ENCODE measurements around the gene LAMP2.

The LAMP2 gene

DNA sequence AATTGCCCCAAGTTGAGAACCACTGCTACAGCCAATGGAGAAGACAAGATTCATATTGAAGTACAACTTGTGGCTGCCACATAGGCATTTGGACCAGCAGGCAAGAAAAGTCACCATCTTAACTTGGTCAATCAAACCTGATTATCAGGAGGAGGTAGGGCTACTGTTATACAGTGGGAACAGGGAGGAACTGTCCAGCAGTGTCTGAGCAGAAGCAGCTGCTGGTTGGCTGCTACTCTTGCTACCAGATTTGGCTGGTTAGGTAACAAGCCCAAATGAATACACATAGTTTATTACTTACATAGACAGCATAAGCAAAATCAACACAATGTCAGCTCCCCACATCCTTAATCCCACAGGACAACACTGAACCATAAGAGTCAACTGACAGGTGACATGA lies 67.8 kb downstream of the LAMP2 start:
- H3K36me3 ChIP-seq (ENCODE audit: control insufficient read depth in 1 of 2, insufficient read depth in 2 of 2, low read length in 2 of 2) = no peaks in the 10 kb centered on the region
- no peak overlapping the region for H4K12ac ChIP-seq (ENCODE audit: low read depth, low read length)
- no peaks in the 10 kb centered on the region for H3K9me3 ChIP-seq (ENCODE audit: insufficient read depth, low read depth, low read length)
- no peak overlapping the region for H3K4me3 ChIP-seq (ENCODE audit: low read depth, low read length)
- H2BK120ac ChIP-seq (ENCODE audit: insufficient read depth, low read length, poor library complexity) = no peak overlapping the region
- H3K23ac ChIP-seq (ENCODE audit: low read length) = no peak overlapping the region
- H2BK5ac ChIP-seq (ENCODE audit: low read depth, low read length, poor library complexity) = no peak overlapping the region
- H3K14ac ChIP-seq (ENCODE audit: low read length) = no peak overlapping the region
- H3K9ac ChIP-seq (ENCODE audit: low read length) = no peak overlapping the region
- no peak overlapping the region for H4K8ac ChIP-seq (ENCODE audit: low read depth, low read length)
- H2BK12ac ChIP-seq (ENCODE audit: low read length) = no peak overlapping the region
- H3K4me2 ChIP-seq (ENCODE audit: low read length) = no peak overlapping the region
- no peaks in the 10 kb centered on the region for H3K79me1 ChIP-seq (ENCODE audit: low read length)
- H2AFZ ChIP-seq (ENCODE audit: insufficient read depth, low read length, poor library complexity) = no peak overlapping the region
- H3K27ac ChIP-seq (ENCODE audit: low read depth, low read length) = no peak overlapping the region
- H4K91ac ChIP-seq (ENCODE audit: low read depth, low read length) = no peak overlapping the region
- no peak overlapping the region for H2AK5ac ChIP-seq (ENCODE audit: low read length)
- no peak overlapping the region for H3K4ac ChIP-seq (ENCODE audit: low read depth, low read length)
- no peaks in the 10 kb centered on the region for H3K4me1 ChIP-seq (ENCODE audit: control insufficient read depth in 1 of 2, insufficient read depth in 2 of 2, low read length in 2 of 2)
- H3K79me2 ChIP-seq (ENCODE audit: control insufficient read depth, insufficient read depth, low read length, poor library complexity) = no peaks in the 10 kb centered on the region
- H3K18ac ChIP-seq (ENCODE audit: low read length) = no peak overlapping the region
- no peak for DNase-seq
- H3K27me3 ChIP-seq (ENCODE audit: insufficient read depth, low read length) = no peaks in the 10 kb centered on the region

DNA sequence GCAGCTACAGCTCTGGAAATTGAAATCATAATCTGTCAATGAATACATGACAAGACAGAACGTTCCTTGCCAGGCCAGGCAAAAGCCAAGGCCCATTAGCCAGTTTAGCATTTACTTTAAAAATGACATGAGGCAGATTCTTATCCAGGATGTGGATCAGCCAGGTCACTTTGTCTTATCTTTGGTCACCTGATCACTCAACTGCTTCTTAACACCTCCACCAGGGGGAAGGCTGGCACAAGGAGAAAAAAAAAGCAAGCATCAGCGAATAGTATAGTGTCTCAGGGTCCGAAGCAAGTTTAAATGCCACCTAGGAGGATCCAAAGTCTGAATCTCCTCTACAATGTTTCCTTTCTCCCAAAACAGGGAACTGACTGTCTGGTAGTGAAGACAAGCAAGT lies 88.4 kb downstream of the LAMP2 start:
- Histone ChIP-seq H3K79me2 (ENCODE audit: control insufficient read depth, insufficient read depth, low read length, poor library complexity) (no peaks in the 10 kb centered on the region), H2AFZ (ENCODE audit: insufficient read depth, low read length, poor library complexity) (no peak overlapping the region), H3K4me1 (ENCODE audit: control insufficient read depth in 1 of 2, insufficient read depth in 2 of 2, low read length in 2 of 2) (peaks cover 0 to 2% of the 10 kb centered on the region in 2 experiments), H4K12ac (ENCODE audit: low read depth, low read length) (no peak overlapping the region), H3K9me3 (ENCODE audit: insufficient read depth, low read depth, low read length) (no peaks in the 10 kb centered on the region), H4K8ac (ENCODE audit: low read depth, low read length) (no peak overlapping the region), H2BK5ac (ENCODE audit: low read depth, low read length, poor library complexity) (no peak overlapping the region), H3K27ac (ENCODE audit: low read depth, low read length) (no peak overlapping the region), H3K79me1 (ENCODE audit: low read length) (no peaks in the 10 kb centered on the region), H2BK120ac (ENCODE audit: insufficient read depth, low read length, poor library complexity) (no peak overlapping the region), H3K36me3 (ENCODE audit: control insufficient read depth in 1 of 2, insufficient read depth in 2 of 2, low read length in 2 of 2) (no peaks in the 10 kb centered on the region), H3K4ac (ENCODE audit: low read depth, low read length) (no peak overlapping the region), H3K4me2 (ENCODE audit: low read length) (no peak overlapping the region), H3K14ac (ENCODE audit: low read length) (no peak overlapping the region), H4K91ac (ENCODE audit: low read depth, low read length) (no peak overlapping the region), H3K4me3 (ENCODE audit: low read depth, low read length) (no peak overlapping the region), H3K18ac (ENCODE audit: low read length) (no peak overlapping the region), H3K9ac (ENCODE audit: low read length) (no peak overlapping the region), H2AK5ac (ENCODE audit: low read length) (no peak overlapping the region), H3K23ac (ENCODE audit: low read length) (no peak overlapping the region), H2BK12ac (ENCODE audit: low read length) (no peak overlapping the region), H3K27me3 (ENCODE audit: insufficient read depth, low read length) (no peaks in the 10 kb centered on the region)
- DNase-seq = peak in 1 of 2 donors; percentile 30
- no CpG with 5 or more reads among the region's 3 CpGs for WGBS (ENCODE audit: extremely low coverage, insufficient coverage, insufficient read length)

DNA sequence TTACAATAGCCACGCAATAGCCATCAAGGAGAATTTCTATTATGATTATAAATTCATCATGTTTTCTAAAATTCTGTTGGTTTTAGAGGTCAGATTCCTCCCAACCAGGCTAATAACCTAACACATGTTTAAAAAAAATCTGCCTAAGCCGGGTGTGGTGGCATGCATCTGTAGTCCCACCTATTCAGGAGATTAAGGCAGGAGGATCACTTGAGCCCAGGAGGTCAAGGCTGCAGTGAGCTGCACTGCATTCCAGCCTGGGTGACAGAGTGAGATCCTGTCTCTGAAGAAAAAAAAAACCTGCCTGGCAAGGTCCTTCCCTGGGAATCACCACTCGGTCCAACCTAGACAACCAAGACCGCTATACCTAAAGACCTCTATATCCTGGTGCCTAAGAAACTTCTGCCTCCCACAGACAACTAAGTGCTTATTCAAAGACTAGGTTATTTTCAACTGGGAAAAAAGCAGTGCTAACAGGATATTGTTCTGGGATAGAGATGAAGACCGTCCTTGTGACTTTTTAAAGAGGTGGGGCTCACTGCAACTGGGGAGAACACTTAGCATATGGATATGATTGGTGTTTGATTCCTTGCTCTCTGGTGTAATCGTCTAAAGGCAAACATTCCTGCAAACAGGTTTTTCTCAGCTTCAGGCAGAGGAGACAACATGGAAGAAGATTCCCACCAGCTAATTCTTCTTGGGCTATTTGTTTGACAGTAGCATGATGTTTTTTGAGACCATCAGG lies 89.0 kb downstream of the LAMP2 start:
- Histone ChIP-seq H2AFZ (ENCODE audit: insufficient read depth, low read length, poor library complexity) (no peak overlapping the region), H3K27ac (ENCODE audit: low read depth, low read length) (no peak overlapping the region), H2BK5ac (ENCODE audit: low read depth, low read length, poor library complexity) (no peak overlapping the region), H2AK5ac (ENCODE audit: low read length) (no peak overlapping the region), H3K4ac (ENCODE audit: low read depth, low read length) (no peak overlapping the region), H3K9me3 (ENCODE audit: insufficient read depth, low read depth, low read length) (no peaks in the 10 kb centered on the region), H4K91ac (ENCODE audit: low read depth, low read length) (no peak overlapping the region), H3K79me2 (ENCODE audit: control insufficient read depth, insufficient read depth, low read length, poor library complexity) (no peaks in the 10 kb centered on the region), H3K4me3 (ENCODE audit: low read depth, low read length) (no peak overlapping the region), H4K8ac (ENCODE audit: low read depth, low read length) (no peak overlapping the region), H3K4me2 (ENCODE audit: low read length) (no peak overlapping the region), H3K79me1 (ENCODE audit: low read length) (no peaks in the 10 kb centered on the region), H3K4me1 (ENCODE audit: control insufficient read depth in 1 of 2, insufficient read depth in 2 of 2, low read length in 2 of 2) (peaks cover 0 to 2% of the 10 kb centered on the region in 2 experiments), H4K12ac (ENCODE audit: low read depth, low read length) (no peak overlapping the region), H2BK12ac (ENCODE audit: low read length) (no peak overlapping the region), H3K14ac (ENCODE audit: low read length) (no peak overlapping the region), H3K9ac (ENCODE audit: low read length) (no peak overlapping the region), H2BK120ac (ENCODE audit: insufficient read depth, low read length, poor library complexity) (no peak overlapping the region), H3K23ac (ENCODE audit: low read length) (no peak overlapping the region), H3K36me3 (ENCODE audit: control insufficient read depth in 1 of 2, insufficient read depth in 2 of 2, low read length in 2 of 2) (no peaks in the 10 kb centered on the region), H3K27me3 (ENCODE audit: insufficient read depth, low read length) (no peaks in the 10 kb centered on the region), H3K18ac (ENCODE audit: low read length) (no peak overlapping the region)
- peak in 1 of 2 donors; percentile 34 for DNase-seq
- no CpG with 5 or more reads among the region's 6 CpGs for WGBS (ENCODE audit: extremely low coverage, insufficient coverage, insufficient read length)

DNA sequence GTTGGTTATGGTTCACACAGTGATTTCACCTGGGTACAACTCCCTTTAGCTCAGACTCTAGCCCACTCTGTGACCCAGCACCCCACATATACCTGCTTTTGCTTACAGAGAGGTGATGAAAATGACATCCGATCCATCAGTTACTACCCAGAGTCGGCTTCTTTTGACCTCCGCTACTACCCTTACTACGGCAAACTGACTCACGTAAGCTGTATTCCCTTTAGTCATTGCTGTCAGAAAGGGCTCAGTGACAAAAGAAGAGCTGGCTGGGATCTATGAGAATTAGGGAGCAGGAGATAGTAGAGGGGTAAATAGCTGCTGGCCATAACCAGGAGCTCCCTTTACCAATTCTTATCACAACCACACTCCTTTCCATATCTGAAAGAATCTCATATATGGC lies 90.5 kb downstream of the LAMP2 start:
- H3K18ac ChIP-seq (ENCODE audit: low read length) = no peak overlapping the region
- no peaks in the 10 kb centered on the region for H3K36me3 ChIP-seq (ENCODE audit: control insufficient read depth in 1 of 2, insufficient read depth in 2 of 2, low read length in 2 of 2)
- no peak overlapping the region for H2BK12ac ChIP-seq (ENCODE audit: low read length)
- H3K4ac ChIP-seq (ENCODE audit: low read depth, low read length) = no peak overlapping the region
- no peak overlapping the region for H4K8ac ChIP-seq (ENCODE audit: low read depth, low read length)
- no peak overlapping the region for H4K91ac ChIP-seq (ENCODE audit: low read depth, low read length)
- peaks cover 0 to 2% of the 10 kb centered on the region in 2 experiments for H3K4me1 ChIP-seq (ENCODE audit: control insufficient read depth in 1 of 2, insufficient read depth in 2 of 2, low read length in 2 of 2)
- H4K12ac ChIP-seq (ENCODE audit: low read depth, low read length) = no peak overlapping the region
- WGBS (ENCODE audit: extremely low coverage, insufficient coverage, insufficient read length) = no CpG with 5 or more reads among the region's 5 CpGs
- no peak overlapping the region for H3K4me3 ChIP-seq (ENCODE audit: low read depth, low read length)
- no peak overlapping the region for H2AK5ac ChIP-seq (ENCODE audit: low read length)
- H3K79me2 ChIP-seq (ENCODE audit: control insufficient read depth, insufficient read depth, low read length, poor library complexity) = no peaks in the 10 kb centered on the region
- no peaks in the 10 kb centered on the region for H3K27me3 ChIP-seq (ENCODE audit: insufficient read depth, low read length)
- no peak overlapping the region for H3K14ac ChIP-seq (ENCODE audit: low read length)
- H2BK120ac ChIP-seq (ENCODE audit: insufficient read depth, low read length, poor library complexity) = no peak overlapping the region
- H3K9me3 ChIP-seq (ENCODE audit: insufficient read depth, low read depth, low read length) = no peaks in the 10 kb centered on the region
- H2BK5ac ChIP-seq (ENCODE audit: low read depth, low read length, poor library complexity) = no peak overlapping the region
- H2AFZ ChIP-seq (ENCODE audit: insufficient read depth, low read length, poor library complexity) = no peak overlapping the region
- peak in 1 of 2 donors; percentile 6 for DNase-seq
- no peak overlapping the region for H3K23ac ChIP-seq (ENCODE audit: low read length)
- no peak overlapping the region for H3K27ac ChIP-seq (ENCODE audit: low read depth, low read length)
- no peak overlapping the region for H3K9ac ChIP-seq (ENCODE audit: low read length)
- no peak overlapping the region for H3K4me2 ChIP-seq (ENCODE audit: low read length)
- H3K79me1 ChIP-seq (ENCODE audit: low read length) = no peaks in the 10 kb centered on the region
